ENCODE measurements around the gene HP1BP3.

The HP1BP3 gene

DNA sequence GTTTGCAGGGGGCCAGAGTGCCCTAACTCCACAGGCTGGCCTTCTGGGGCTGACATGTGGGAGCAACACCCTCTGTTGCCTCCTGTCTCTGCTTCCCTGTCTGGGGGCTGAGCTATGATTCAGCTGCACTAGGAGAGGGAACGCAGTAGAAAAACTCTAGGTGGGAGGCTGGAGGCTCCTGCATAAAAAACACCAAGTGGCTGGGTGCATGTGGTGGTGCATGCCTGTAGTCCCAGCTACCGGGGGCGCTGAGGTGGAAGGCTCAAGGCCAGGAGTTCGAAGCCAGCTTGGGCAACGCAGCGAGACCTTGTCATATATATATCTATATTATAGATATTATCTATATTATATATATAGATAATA lies 74.9 kb downstream of the HP1BP3 start:
- no peak for DNase-seq (ENCODE audit: low read depth, low spot score)

DNA sequence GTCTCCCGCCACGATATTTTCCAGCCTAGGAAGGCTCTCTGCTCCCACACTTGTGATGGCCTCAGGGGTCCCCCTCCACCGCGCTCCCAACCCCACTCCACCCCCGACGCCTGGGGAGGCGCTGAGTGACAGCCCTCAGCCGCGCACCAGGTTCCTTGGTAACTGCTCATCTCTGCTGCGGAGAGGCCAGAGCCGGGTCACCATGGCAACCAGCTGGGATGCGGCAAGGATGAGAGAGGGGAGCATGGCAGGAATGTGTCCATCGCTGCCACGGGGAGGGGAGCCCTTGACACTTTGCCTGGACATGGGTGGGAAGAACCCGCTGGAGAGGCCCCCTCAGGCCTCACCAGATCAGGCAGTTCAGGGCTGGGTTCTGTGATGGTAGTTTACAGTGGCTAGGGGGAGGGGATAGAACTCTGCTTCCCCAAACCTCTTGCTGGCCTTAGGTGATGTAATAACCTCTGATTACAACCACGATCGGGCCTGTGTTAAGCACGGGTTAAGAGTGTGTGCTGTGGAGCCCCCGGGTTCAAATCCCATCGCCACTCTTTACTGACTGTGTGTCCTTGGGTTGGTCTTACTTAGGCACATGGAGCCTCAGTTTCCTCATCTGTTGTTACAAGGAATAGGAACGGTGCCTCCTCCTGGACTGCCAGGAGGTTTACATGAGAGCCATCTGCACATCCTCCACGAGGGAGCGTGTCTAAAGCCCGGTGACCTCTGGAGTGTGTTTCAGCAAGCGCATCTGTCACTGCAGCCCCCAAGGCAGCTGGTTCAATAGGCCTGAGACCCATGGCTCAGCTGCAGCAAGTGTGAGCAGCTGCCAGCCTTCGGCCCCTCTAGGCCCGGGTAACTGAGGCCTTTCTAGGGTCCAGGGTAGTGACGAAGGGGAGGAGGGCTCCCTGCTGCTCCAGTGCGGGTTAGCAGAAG lies 75.6 kb downstream of the HP1BP3 start:
- DNase-seq (ENCODE audit: low read depth, low spot score) = no peak

DNA sequence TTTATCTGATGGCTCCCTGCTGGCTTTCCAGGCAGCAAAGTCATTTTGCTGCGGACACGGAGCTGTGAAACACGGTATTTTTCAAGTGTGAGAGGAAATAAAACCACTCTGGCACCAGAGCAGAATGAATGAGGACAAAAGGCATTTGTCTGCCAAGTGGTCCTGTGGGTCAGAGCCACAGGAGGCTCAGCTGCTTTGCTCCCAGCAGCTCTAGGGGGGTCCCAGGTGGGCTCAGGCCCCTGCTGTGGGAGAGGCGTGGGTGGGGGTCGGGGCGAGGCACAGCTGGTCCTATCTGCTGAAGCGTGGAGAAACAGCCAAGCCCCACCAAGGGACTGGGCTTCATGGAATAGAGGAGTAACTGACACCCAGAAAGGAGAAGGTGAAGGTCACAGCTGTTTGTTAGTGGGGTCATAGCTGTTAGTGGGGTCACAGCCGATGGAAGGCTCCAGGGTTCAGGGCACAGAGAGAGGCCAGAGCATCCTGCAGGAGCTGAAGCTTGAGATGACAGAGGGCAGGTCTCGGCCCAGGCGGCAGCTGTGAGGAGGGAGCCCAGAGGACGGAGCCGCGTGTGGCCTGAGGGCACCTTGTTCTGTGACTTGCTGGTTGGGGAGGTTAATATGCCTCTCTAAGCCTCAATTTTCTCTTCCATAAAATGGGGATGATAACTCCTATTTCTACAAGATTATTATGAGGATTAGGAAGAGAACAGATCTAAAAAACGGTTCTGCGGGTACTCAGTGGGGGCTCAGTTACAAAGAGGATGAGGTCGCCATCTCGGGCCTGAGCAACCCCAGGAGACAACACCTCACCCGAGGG lies 76.4 kb downstream of the HP1BP3 start:
- no peak for DNase-seq (ENCODE audit: low read depth, low spot score)

DNA sequence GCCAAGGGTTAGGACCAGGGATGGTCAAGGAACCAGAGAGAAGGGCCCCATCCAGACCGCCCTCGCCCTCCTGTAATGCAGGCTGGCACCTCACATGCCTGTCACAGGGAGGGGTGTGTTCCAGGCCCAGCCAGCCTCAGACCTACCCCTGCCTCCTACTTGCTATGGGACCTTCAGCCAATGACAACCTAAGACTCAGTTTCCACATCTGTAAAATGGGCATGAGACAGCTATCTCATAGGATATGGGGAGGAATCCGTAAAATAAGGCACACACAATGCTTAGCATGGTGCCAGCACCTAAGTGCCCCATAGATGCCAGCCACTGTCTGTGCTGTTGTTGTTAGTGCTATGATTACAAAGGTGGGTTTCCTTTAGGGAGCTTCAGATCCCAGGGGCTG lies 77.2 kb downstream of the HP1BP3 start:
- DNase-seq (ENCODE audit: low read depth, low spot score) = no peak

DNA sequence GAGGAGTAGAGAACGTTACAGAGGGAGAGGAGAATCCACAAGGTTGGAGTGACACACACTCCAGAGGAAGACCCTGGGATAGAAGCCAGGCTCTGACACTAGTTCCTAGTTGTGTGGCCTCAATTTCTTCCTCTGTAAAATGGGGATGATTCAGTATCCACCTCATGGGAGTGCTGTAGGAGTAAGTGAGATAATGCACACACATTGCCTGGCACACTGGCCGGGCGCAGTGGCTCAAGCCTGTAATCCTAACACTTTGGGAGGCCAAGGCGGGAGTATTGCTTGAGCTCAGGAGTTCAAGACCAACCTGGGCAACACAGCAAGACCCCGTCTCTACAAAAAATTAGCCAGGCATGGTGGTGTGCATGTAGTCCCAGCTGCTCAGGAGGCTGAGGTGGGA lies 78.2 kb downstream of the HP1BP3 start:
- DNase-seq (ENCODE audit: low read depth, low spot score) = no peak

DNA sequence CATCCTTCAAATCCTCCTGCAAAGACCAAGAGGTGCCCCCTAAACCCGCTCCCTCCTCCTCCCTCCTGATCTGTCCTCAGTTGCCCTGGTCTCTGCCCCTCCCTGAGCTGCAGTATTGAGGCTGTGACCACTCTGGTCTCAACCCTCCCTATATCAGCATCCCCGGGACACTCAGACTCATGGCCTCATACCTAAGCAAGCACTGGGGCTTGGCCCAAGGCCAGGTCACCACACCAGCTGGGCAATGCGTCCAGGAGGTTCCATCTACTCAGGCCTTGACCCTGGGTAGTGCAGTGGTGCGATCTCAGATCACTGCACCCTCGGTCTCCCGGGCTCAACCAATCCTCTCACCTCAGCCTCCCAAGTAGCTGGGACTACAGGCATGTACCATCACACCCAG lies 79.0 kb downstream of the HP1BP3 start:
- DNase-seq (ENCODE audit: low read depth, low spot score) = no peak

DNA sequence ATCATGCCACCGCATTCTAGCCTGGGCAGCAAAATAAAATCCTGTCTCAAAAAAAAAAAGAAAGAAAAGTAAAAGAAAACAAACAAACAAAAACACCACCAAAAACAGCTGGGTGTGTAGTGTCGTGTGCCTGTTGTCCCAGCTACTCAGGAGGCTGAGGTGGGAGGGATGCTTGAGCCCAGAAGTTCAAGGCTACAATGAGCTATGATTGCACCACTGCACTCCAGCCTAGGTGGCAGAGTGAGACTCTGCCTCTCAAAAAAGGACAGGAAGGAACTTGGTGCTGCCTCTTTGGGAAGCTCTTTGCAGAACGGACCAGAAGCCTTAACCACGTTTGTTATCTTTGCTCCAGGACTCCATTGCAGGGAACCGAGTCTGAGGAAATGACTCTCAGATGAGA lies 80.3 kb downstream of the HP1BP3 start:
- no peak for DNase-seq (ENCODE audit: low read depth, low spot score)

DNA sequence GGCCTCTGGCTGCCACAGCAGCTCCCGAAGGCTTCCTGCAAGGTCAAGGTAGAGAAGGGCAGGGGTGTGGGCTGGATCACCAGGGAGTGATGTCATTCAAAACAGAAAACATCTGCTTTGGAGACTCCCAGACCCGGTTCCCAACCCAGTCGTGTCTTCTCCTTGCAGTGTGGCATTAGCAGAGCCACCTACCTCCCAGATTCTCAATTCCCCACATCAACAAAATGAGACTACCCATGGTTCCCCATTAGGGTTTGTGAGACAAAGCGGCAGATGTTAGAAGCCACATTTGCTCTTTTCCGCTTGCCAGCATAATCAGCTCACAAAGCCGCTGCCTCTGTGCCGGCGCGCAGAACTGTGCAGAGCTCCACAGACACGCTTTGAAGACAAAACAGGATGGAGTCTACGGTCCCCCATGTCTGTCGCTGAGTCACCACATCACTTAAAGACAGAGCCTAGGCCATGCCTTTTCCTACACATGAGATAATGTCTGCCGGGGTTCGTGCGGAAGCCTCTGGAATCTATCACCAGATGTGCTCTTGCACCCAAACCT lies 81.8 kb downstream of the HP1BP3 start:
- no peak for DNase-seq (ENCODE audit: low read depth, low spot score)

DNA sequence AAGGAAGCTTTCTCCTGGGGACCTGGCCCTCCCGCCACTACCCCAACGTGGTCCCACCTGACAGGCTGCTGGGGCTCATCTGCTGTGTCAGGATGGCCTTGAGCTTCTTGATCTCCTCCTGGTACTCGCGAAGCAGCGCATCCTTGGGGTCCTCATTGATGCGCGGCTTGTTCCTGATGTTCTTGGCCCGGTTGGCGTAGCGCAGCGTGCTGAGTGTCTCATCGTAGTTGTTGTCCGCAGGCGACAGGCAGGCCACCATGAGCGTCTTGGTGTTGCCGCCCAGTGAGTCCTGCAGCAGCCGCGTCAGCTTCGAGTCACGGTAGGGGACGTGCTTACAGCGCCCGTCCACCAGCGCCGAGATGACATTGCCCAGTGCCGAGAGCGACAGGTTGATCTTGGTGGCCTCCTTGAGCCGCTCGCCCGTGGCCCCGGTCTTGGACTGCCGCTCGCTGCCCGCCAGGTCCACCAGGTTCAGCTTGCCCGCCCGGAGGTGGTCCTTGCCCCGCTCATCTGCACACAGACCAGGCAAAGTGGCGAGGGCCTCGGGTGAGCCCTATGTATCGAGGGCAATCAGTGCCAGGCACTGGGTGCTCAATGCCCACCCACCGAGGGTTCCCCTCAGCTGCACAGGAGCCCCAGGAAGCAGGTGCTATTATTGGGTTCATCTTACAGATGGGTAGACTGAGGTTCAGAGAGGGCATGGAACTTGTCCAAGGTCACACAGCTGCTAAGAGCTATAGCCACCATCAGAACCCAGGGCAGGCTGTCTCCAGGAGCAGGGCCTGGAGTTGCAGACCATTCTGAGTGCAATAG lies 82.5 kb downstream of the HP1BP3 start:
- no peak for DNase-seq (ENCODE audit: low read depth, low spot score)

DNA sequence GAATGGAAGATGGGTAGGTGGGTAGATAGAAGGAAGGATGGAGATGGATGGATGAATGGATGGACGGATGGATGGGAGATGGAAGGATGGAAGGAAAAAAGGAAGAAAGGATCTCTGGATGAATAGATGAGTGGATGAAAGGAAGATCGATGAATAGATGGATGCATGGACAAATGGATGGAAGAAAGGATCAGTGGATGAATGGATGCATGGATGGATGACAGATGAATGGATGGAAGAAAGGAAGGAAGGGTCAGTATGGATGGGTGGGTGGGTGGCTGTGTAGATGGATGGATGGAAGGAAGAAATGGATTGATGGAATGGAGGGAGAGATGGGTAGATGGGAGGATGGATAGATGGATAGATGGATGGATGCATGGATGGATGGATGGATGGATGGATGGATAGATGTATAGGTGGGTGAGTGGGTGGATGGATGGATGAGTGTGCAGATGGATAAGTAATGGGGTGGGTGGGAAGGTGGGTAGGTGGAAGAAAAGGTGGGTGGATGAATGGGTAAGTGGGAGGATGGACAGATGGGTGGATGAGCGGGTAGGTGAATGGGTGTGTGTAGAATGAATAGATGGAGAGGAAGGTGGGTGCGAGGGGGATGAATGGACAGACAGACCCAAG lies 83.9 kb downstream of the HP1BP3 start:
- no peak for DNase-seq (ENCODE audit: low read depth, low spot score)

DNA sequence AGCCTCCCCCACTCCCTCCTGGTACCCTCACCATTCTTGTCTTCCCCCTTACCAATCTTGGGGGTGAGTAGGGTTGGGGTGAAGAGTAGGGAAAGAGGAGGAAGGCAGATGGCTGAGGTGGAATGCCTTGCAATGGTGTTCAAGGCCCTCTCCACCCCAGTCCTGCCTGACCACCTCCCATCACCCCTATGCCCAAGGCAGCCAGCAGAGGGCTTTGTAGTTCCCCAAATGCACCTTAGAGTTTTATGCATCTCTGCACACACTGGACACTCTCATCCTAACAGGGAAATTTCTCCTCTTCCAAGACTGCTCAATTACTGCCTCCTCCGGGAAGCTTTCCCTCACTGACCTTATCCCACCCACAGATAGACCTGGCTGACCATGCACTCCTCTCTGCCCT lies 84.7 kb downstream of the HP1BP3 start:
- no peak for DNase-seq (ENCODE audit: low read depth, low spot score)

DNA sequence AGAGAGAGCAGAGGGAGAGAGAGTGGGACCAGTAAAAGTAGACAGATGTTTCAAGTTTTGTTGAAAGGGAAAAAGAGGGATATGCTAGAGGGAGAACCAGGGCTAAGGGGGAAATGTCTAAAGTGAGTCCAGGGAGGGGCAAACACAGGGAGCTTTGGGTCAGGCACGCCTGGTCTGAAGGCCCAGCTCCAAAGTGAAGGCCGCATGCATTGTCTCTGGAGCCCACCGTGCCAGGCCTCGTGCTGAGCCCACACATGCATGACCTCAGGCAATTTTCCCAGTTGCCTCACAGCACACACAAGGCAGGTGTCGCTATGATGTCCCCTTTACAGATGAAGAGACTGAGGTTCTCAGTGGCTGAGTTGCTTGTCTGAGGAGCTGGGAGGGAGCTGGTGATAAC lies 85.3 kb downstream of the HP1BP3 start:
- no peak for DNase-seq (ENCODE audit: low read depth, low spot score)

DNA sequence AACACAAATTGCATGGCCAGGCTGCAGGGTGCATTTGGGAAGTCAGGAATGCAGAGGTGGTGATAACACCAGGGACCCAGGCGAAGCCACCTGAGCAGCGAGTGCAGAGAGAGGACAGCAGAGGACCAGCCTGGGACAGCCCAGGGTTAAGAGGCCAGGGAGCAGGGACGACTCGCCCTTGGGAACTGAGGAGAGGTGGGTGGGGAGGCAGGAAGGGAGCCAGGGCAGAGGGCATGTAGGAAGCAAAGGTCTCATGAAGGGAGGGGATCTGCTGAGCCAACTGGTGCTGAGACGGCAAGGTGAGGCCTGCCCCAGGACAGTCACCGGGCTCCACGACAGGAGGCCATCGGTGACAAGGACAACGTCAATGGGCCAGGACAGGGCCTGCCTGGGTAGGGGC lies 85.7 kb downstream of the HP1BP3 start:
- DNase-seq (ENCODE audit: low read depth, low spot score) = no peak

DNA sequence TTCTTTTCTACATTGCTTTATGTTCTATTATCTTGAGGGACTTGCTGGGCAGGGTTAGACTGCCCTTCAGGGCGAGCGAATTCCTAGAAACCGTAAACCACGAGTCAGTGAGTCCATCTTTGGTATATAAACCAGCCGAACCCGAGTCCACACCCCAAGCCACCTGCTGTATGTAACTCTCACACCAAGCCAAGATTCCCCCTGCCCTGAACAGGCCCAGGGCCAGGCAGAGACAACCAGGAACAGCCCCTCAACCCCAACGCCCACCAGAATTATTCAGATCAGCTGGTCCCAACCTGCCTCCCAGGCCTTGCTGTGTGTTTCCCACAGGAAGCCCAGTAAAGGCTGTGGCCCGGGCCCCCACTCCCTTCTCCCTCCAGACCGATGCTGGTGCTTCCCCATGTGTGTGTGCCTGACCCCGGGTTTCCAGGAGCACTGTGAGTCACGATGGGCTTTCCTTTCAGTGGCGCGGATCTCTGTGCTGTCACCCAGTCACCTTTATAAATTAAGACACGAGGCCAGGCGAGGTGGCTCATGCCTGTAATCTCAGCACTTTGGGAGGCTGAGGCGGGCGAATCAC lies 86.4 kb downstream of the HP1BP3 start:
- DNase-seq (ENCODE audit: low read depth, low spot score) = no peak

DNA sequence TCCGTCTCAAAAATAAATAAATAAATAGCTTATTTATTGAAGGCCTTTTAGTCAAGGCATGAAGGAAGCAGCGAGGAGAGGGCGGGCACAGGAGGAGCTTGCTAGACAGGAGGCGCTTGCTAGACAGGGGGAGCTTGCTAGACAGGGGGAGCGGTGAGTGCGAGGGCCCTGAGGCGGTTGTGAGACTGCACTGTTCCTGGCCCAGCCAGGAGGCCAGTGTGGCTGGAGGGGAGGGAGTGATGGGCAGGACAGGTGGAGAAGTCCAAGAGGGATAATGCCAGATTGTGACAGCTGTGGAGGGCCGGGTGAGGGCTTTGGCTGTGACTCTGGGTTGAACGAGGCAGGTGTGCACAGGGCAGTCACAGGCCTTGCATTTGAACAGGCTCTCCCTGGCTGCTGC lies 87.5 kb downstream of the HP1BP3 start:
- DNase-seq (ENCODE audit: low read depth, low spot score) = no peak

DNA sequence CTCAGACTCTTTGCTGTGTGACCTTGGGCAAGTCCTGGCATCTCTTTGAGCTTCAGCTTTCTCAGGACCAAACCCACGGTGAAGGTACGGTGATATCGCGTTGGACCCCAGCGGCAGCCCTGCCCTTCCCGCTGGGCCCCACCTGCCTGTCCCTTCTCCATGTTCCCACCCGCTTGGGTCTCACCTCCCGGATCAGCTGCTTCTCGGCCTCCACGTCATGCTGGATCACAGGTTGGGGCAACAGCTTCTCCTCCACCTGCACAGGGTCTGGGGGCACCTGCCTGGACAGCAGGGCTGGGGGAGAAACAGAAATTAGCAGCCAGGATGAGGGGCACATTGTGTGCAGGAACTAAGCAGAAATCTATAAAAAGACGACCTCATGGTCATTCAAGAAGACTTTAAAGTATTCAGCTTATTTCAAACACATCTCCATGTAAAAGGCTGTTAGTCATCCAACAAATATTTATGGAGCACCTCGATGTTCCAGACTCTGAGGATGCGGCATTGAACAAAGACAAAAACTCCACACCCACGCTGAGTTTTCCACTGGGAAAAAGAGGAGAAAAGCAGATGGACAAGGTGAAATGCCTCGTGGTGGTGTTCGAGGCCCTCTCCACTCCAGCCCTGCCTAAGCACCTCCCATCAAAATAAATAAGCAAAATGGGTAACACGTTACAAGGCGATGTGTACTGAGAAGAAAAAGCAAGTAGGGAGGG lies 88.8 kb downstream of the HP1BP3 start:
- DNase-seq (ENCODE audit: low read depth, low spot score) = no peak

DNA sequence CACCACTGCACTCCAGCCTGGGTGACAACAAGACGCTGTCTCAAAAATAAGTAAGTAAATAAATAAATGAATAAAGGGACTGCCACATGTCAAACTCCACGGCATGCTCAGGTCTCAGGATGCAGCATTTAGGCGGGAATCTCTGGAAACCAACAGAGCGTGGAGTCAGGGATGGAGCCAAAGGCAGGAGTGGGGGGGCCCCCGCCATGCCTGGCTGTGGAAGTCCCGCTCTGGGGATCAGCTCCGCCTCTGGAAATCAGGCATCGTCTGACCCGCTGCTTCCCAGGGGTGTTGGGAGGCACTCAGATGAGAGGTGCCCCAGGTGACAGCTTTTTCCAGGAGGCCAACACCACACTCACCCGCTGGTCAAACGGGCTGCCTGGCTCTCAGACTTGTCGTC lies 89.5 kb downstream of the HP1BP3 start:
- no peak for DNase-seq (ENCODE audit: low read depth, low spot score)

DNA sequence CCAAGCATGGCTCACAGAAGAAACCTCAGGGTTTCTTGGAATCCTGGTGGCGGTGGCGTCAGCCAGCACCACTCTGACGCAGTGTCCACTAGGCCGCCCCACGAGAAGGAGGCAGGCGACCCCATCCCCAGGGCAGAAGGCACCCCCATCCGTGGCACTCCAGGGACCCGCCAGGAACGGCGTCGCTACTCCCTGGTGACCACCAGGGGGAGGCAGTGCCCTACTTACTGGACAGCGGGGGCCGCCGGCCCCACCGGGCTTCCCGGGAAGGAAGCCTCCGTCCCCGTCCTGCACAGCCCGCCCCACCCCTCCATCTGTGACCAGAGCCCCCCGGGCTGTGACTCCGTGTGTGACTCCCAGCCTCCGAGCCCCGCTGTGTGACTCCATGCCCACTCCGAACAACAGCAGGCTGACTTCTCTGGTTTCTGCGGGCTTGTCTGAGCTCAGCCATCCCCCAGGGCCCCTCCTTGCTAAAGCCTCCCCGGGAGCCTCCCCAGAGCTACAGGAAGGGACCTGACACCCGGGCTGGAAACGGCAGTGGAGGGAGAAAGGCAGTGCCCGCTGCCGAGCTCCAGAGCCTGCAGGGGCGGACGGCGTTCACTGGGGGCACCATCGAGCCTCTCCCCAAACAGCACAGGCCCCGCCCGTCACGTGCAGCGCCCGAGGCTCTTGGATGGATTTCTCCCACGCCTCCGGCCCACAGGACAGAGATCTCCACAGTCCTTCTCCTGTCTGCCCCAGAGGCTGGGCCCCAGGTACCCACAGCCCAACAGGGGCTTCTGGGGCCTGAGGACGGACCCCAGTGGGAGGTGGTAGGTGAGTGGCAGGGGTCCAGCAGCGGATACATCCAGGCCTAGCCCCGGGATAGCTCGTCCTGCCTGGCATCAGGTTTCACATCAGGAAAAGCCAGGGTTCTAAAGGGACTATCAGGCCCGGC lies 90.4 kb downstream of the HP1BP3 start:
- DNase-seq (ENCODE audit: low read depth, low spot score) = peak; percentile 35

DNA sequence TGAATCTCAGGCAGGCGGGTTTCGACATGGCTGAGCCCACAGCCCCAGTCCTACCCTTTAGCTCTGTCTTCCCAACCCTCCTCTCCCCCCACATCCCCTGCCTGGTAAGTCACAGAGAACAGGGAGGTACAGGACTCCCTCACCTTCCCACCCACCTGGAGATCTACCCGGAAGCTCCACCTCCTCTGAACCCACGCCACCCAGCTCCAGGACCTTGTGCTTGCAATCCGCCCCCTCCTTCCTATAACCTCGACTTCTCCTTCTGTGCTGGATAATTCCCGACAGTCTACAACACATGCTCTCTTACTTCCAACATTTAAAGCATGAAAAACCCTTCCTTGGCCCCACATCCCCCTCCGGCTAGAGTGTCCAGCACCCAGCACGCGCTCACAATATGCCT lies 91.6 kb downstream of the HP1BP3 start:
- DNase-seq (ENCODE audit: low read depth, low spot score) = no peak

Data from activated CD4-positive, CD25-positive, alpha-beta regulatory T cell treated with anti-CD3 and anti-CD28 coated beads, Interleukin-2, amount 50 U/mL, for 16 hours (primary cell).